ENCODE data around the gene PRKACA.

PRKACA gene

GRCh38 chr19:14138576-14139265 lies 21.2 kb upstream of the PRKACA start:
- Histone ChIP-seq H2AFZ (ENCODE audit: low read length) (no peak overlapping the region), H4K20me1 (ENCODE audit: insufficient read depth, low read length) (no peaks in the 10 kb centered on the region), H3K4me2 (ENCODE audit: low read depth, low read length) (no peak overlapping the region), H3K9me3 (replicated peaks; ENCODE audit: insufficient read depth, low read length) (no peaks in the 10 kb centered on the region), H3K4me1 (ENCODE audit: low read length) (peaks cover 5% of the 10 kb centered on the region; the same call in 1 of the 2 replicates), H3K36me3 (replicated peaks; ENCODE audit: insufficient read depth, low read length) (no peaks in the 10 kb centered on the region), H3K9ac (ENCODE audit: low read length) (no peak overlapping the region), H3F3A (ENCODE audit: insufficient read depth, low read length) (peaks cover 13% of the 10 kb centered on the region; the same call in 1 of the 2 replicates), H3K27ac (ENCODE audit: low read length) (no peak overlapping the region), H3K27me3 (replicated peaks; ENCODE audit: insufficient read depth, low read length) (no peaks in the 10 kb centered on the region), H3K9me2 (replicated peaks; ENCODE audit: insufficient read depth, low read length) (no peaks in the 10 kb centered on the region), H3K4me3 (ENCODE audit: low read length) (no peak overlapping the region), H3K79me2 (ENCODE audit: low read length) (peaks cover 31% of the 10 kb centered on the region)
- DNase-seq: no peak
- TF ChIP-seq CTCF (IDR thresholded peaks at IDR 0.05; ENCODE audit: low read length) (no peak), EZH2phosphoT487 (IDR thresholded peaks at IDR 0.05; ENCODE audit: low read length) (no peak), EZH2 (optimal IDR thresholded peaks at IDR 0.05; ENCODE audit: low read depth, low read length) (no peak)

DNA sequence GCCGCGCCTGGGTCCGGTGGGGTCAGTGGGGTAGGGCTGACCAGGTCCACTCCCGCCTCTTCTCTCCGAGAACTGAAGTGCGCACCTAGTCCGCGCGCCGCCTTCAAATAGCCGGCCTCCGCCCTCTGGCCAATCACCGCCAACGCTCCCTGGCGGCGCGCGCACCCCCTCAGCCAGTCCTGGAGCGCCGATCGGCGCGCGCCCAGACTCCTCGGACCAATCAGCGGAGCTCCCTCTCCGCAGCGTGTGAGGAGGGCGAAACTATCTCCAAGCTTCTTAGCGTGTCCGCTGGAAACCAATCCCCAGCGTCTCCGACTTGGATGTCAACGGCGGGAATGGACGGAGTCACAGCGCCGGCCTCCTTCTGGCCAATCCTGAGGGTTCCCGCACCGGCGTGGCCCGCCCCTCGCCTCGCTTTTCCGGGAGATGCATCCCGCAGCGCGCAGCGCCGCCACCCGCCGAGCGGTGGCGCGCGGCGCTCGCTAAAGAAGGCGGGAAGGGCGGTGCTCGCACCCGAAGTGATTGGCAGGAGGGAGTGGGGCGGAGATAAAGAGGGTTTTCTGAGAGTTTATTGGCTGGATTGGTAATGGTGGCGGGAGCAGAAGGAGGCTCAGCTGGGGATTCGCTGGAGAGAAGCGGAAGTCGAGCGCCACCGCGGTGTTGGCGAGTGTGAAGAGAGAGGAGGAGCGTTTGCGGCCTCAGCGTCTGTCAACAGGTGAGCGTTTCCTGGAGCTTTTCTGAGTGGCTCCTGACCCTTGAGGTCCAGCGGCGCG lies 19.1 kb upstream of the PRKACA start, which contains the start of gene ASF1B:
TSS of gene ASF1B (minus strand) at position 81 of the 773 bp plus-strand sequence. CDS start 133 bp downstream, outside the sequence.
- no peaks in the 10 kb centered on the region for H3K27me3 ChIP-seq (replicated peaks; ENCODE audit: insufficient read depth, low read length)
- peaks cover 41% of the 10 kb centered on the region for H3K79me2 ChIP-seq (ENCODE audit: low read length)
- H3K27ac ChIP-seq (ENCODE audit: low read length): peak within 1 kb of the TSS; percentile 91
- TF ChIP-seq CTCF (IDR thresholded peaks at IDR 0.05; ENCODE audit: low read length) (peak; percentile 78), EZH2 (optimal IDR thresholded peaks at IDR 0.05; ENCODE audit: low read depth, low read length) (no peak), EZH2phosphoT487 (IDR thresholded peaks at IDR 0.05; ENCODE audit: low read length) (no peak)
- H3K4me1 ChIP-seq (ENCODE audit: low read length): peaks cover 5% of the 10 kb centered on the region; the same call in 1 of the 2 replicates
- peak; percentile 99 for DNase-seq
- peak within 1 kb of the TSS; percentile 99 for H3K4me3 ChIP-seq (ENCODE audit: low read length)
- H3K4me2 ChIP-seq (ENCODE audit: low read depth, low read length): peak within 1 kb of the TSS; percentile 96
- H3K36me3 ChIP-seq (replicated peaks; ENCODE audit: insufficient read depth, low read length): no peaks in the 10 kb centered on the region
- peak within 1 kb of the TSS; percentile 85 for H3K9ac ChIP-seq (ENCODE audit: low read length)
- no peaks in the 10 kb centered on the region for H3K9me3 ChIP-seq (replicated peaks; ENCODE audit: insufficient read depth, low read length)
- H3F3A ChIP-seq (ENCODE audit: insufficient read depth, low read length): peaks cover 13% of the 10 kb centered on the region; the same call in 1 of the 2 replicates
- H2AFZ ChIP-seq (ENCODE audit: low read length): peak within 1 kb of the TSS; percentile 98
- no peaks in the 10 kb centered on the region for H4K20me1 ChIP-seq (ENCODE audit: insufficient read depth, low read length)
- H3K9me2 ChIP-seq (replicated peaks; ENCODE audit: insufficient read depth, low read length): no peaks in the 10 kb centered on the region

- H3K27me3 ChIP-seq (replicated peaks; ENCODE audit: insufficient read depth, low read length): no peaks in the 10 kb centered on the region
- peak overlapping the region; percentile 91; the same call in 1 of the 2 replicates for H3K27ac ChIP-seq (ENCODE audit: low read length)
- no peak for DNase-seq
- TF ChIP-seq EZH2 (optimal IDR thresholded peaks at IDR 0.05; ENCODE audit: low read depth, low read length): no peak
- no peak for TF ChIP-seq EZH2phosphoT487 (IDR thresholded peaks at IDR 0.05; ENCODE audit: low read length)
- TF ChIP-seq CTCF (IDR thresholded peaks at IDR 0.05; ENCODE audit: low read length): no peak
- no peaks in the 10 kb centered on the region for H3K9me3 ChIP-seq (replicated peaks; ENCODE audit: insufficient read depth, low read length)
- peak overlapping the region; percentile 99 for H3K4me3 ChIP-seq (ENCODE audit: low read length)
- H3K79me2 ChIP-seq (ENCODE audit: low read length): peaks cover 42% of the 10 kb centered on the region
- H3F3A ChIP-seq (ENCODE audit: insufficient read depth, low read length): peaks cover 13% of the 10 kb centered on the region; the same call in 1 of the 2 replicates
- peak overlapping the region; percentile 89; the same call in 1 of the 2 replicates for H2AFZ ChIP-seq (ENCODE audit: low read length)
- H3K9ac ChIP-seq (ENCODE audit: low read length): peak overlapping the region; percentile 83
- no peaks in the 10 kb centered on the region for H3K36me3 ChIP-seq (replicated peaks; ENCODE audit: insufficient read depth, low read length)
- H3K9me2 ChIP-seq (replicated peaks; ENCODE audit: insufficient read depth, low read length): no peaks in the 10 kb centered on the region
- H4K20me1 ChIP-seq (ENCODE audit: insufficient read depth, low read length): no peaks in the 10 kb centered on the region
- peaks cover 5% of the 10 kb centered on the region; the same call in 1 of the 2 replicates for H3K4me1 ChIP-seq (ENCODE audit: low read length)
- peak overlapping the region; percentile 67 for H3K4me2 ChIP-seq (ENCODE audit: low read depth, low read length)
Observed at GRCh38 chr19:14135985-14136508, 18.5 kb upstream of the PRKACA start.
